Measurements from ENCODE around the gene ZNF334. TPM values are rescaled to one million over a fixed set of nuclear protein-coding genes. Genes with fewer than 3 reads are reported as not detected.

The ZNF334 gene
- total RNA-seq, 1 donor from 2014 or later = 3.0 TPM

- Histone ChIP-seq H3K4me1 (peaks cover 6% of the 10 kb centered on the region), H3K27me3 (peaks cover 16% of the 10 kb centered on the region), H3K4me3 (no peak overlapping the region), H3K9me3 (no peaks in the 10 kb centered on the region), H3K36me3 (no peaks in the 10 kb centered on the region), H3K27ac (no peak overlapping the region)
- no peak for TF ChIP-seq CTCF (IDR thresholded peaks at IDR 0.05)
- no peak for ATAC-seq
- intact Hi-C loops (cut with DNase I) = no loop called here
- no peak for DNase-seq
Measured at GRCh38 chr20:46547995-46548394, 34.6 kb upstream of the ZNF334 start.

GRCh38 chr20:46546936-46547335 is 33.6 kb upstream of the ZNF334 start:
- ATAC-seq = no peak
- Histone ChIP-seq H3K27me3 (peaks cover 19% of the 10 kb centered on the region), H3K9me3 (no peaks in the 10 kb centered on the region), H3K36me3 (no peaks in the 10 kb centered on the region), H3K27ac (no peak overlapping the region), H3K4me1 (no peaks in the 10 kb centered on the region), H3K4me3 (no peak overlapping the region)
- no peak for DNase-seq
- TF ChIP-seq CTCF (IDR thresholded peaks at IDR 0.05) = no peak
- intact Hi-C loops (cut with DNase I) = no loop called here

GRCh38 chr20:46546298-46546697 is 32.9 kb upstream of the ZNF334 start:
- intact Hi-C loops (cut with DNase I) = no loop called here
- Histone ChIP-seq H3K27ac (no peak overlapping the region), H3K27me3 (peaks cover 26% of the 10 kb centered on the region), H3K4me1 (no peaks in the 10 kb centered on the region), H3K36me3 (no peaks in the 10 kb centered on the region), H3K9me3 (no peaks in the 10 kb centered on the region), H3K4me3 (no peak overlapping the region)
- ATAC-seq (no peak), DNase-seq (no peak)
- TF ChIP-seq CTCF (IDR thresholded peaks at IDR 0.05) = no peak

GRCh38 chr20:46545827-46546138 is 32.4 kb upstream of the ZNF334 start:
- H3K4me1 ChIP-seq = no peaks in the 10 kb centered on the region
- TF ChIP-seq CTCF (IDR thresholded peaks at IDR 0.05) = no peak
- intact Hi-C loops (cut with DNase I) = no loop called here
- peaks cover 27% of the 10 kb centered on the region for H3K27me3 ChIP-seq
- H3K27ac ChIP-seq = no peak overlapping the region
- no peak for DNase-seq
- no peak overlapping the region for H3K4me3 ChIP-seq
- no peak for ATAC-seq
- H3K9me3 ChIP-seq = no peaks in the 10 kb centered on the region
- no peaks in the 10 kb centered on the region for H3K36me3 ChIP-seq

GRCh38 chr20:46545077-46545826 is 31.9 kb upstream of the ZNF334 start:
- H3K36me3 ChIP-seq = no peaks in the 10 kb centered on the region
- H3K4me3 ChIP-seq = no peak overlapping the region
- peaks cover 27% of the 10 kb centered on the region for H3K27me3 ChIP-seq
- peak; percentile 58 for ATAC-seq
- DNase-seq = no peak
- intact Hi-C loops (cut with DNase I) = no loop called here
- no peaks in the 10 kb centered on the region for H3K9me3 ChIP-seq
- TF ChIP-seq CTCF (IDR thresholded peaks at IDR 0.05) = no peak
- no peak overlapping the region for H3K27ac ChIP-seq
- no peaks in the 10 kb centered on the region for H3K4me1 ChIP-seq

GRCh38 chr20:46544576-46544975 is 31.2 kb upstream of the ZNF334 start:
- ATAC-seq (no peak), DNase-seq (no peak)
- no peaks in the 10 kb centered on the region for H3K36me3 ChIP-seq
- no peaks in the 10 kb centered on the region for H3K4me1 ChIP-seq
- no peak overlapping the region for H3K27ac ChIP-seq
- peaks cover 27% of the 10 kb centered on the region for H3K27me3 ChIP-seq
- TF ChIP-seq CTCF (IDR thresholded peaks at IDR 0.05) = no peak
- no peak overlapping the region for H3K4me3 ChIP-seq
- no peaks in the 10 kb centered on the region for H3K9me3 ChIP-seq
- intact Hi-C loops (cut with DNase I) = no loop called here
